ENCODE results near the gene ARHGAP32. TPM values are rescaled to one million over a fixed set of nuclear protein-coding genes. Genes with fewer than 3 reads are reported as not detected.

Gene ARHGAP32
- total RNA-seq, 3 donors from 2014 or later: 44.2 to 95.5 (median 62.0) TPM

DNA sequence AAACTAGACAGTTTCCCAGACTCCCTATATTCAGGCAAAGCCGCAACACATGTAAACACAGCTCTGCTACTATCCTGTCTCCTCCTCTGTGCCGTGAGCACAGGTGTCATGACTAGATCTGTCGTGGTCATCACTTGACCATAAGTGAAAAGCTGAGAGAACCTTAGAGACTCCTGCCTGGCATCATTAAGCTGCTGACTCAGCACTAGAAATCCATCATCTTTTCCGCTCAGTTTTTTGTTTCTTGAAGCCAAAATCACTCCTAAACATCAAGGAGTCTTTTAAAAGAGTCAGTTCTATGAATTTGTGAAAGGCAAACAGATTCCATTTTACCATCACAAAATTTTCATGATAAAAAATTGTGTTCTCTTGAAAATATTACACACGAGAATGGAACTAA is 147.0 kb downstream of the ARHGAP32 start:
- intact Hi-C loops (cut with DNase I, micrococcal nuclease): no loop called here
- ATAC-seq: no peak
- Histone ChIP-seq H3K36me3 (ENCODE audit: low read depth) (no peaks in the 10 kb centered on the region), H3K4me3 (no peak overlapping the region), H3K9me3 (no peaks in the 10 kb centered on the region), H3K4me1 (ENCODE audit: low read depth) (no peaks in the 10 kb centered on the region)
- no peak for DNase-seq
- TF ChIP-seq, protein P1, sequence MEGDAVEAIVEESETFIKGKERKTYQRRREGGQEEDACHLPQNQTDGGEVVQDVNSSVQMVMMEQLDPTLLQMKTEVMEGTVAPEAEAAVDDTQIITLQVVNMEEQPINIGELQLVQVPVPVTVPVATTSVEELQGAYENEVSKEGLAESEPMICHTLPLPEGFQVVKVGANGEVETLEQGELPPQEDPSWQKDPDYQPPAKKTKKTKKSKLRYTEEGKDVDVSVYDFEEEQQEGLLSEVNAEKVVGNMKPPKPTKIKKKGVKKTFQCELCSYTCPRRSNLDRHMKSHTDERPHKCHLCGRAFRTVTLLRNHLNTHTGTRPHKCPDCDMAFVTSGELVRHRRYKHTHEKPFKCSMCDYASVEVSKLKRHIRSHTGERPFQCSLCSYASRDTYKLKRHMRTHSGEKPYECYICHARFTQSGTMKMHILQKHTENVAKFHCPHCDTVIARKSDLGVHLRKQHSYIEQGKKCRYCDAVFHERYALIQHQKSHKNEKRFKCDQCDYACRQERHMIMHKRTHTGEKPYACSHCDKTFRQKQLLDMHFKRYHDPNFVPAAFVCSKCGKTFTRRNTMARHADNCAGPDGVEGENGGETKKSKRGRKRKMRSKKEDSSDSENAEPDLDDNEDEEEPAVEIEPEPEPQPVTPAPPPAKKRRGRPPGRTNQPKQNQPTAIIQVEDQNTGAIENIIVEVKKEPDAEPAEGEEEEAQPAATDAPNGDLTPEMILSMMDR (IDR thresholded peaks at IDR 0.05): no peak

DNA sequence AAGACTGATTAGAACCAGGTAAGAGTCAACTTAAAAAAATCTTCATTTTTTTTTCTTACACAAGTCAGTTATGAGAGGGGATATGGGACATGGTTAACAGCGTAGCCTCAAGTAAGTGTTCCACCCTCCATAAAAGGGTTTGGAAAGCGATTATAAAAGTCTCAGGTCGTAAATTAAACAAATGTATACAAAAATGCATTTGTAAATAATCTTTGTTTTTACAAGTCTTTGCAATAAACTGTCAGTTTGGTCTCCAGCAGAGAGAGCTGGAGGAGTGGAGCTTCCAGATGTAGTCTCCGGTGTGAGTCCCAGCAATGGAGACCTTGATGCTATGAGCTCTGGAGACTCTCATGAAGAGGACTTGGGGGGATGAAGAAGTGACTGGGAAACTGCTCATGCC is 149.6 kb downstream of the ARHGAP32 start:
- H3K4me1 ChIP-seq (ENCODE audit: low read depth): no peaks in the 10 kb centered on the region
- no peak for ATAC-seq
- H3K9me3 ChIP-seq: no peaks in the 10 kb centered on the region
- intact Hi-C loops (cut with DNase I, micrococcal nuclease): no loop called here
- no peaks in the 10 kb centered on the region for H3K36me3 ChIP-seq (ENCODE audit: low read depth)
- DNase-seq: no peak
- no peak overlapping the region for H3K4me3 ChIP-seq
- TF ChIP-seq, protein P1 (IDR thresholded peaks at IDR 0.05): no peak

DNA sequence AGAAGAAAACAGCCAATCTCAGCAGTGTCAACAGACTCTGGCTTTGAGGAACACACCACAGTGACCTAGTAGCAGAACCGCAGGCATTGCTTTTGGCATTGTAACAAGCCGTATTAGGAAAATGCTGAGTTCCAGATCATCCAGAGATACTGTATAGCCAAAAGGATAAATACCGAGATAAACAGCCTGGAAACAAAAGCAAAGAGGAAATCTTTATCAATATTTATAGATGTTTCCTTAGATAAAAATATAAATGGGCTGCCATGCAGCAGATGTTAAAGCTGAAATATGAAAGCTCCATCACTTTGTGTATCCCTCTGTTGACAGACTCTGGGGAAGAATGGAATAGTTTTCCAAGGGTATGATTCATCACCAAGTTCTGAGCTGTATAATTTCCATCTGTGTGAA is 150.5 kb downstream of the ARHGAP32 start:
- intact Hi-C loops (cut with DNase I, micrococcal nuclease): no loop called here
- H3K9me3 ChIP-seq: no peaks in the 10 kb centered on the region
- DNase-seq (no peak), ATAC-seq (no peak)
- TF ChIP-seq, protein P1 (IDR thresholded peaks at IDR 0.05): no peak
- no peaks in the 10 kb centered on the region for H3K36me3 ChIP-seq (ENCODE audit: low read depth)
- no peaks in the 10 kb centered on the region for H3K4me1 ChIP-seq (ENCODE audit: low read depth)
- H3K4me3 ChIP-seq: no peak overlapping the region

DNA sequence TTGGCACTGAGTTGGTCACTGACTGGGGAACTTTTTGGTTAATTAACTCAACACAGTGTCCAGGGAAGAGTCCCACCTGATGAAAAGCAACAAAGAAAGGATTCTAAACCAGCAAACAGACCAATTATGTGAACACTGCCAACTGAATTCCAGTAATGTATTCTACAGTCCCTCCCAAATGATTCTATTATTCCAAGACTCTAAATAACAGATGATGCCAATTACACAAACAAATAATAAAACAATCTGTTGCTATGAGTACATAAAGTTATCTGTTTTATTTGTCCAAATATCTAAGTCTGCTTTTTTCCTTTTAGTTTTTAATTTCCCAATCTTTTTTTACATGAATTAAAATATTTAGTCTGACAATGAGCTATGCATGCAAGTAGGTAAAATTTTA is 151.2 kb downstream of the ARHGAP32 start:
- no peaks in the 10 kb centered on the region for H3K36me3 ChIP-seq (ENCODE audit: low read depth)
- H3K4me3 ChIP-seq: no peak overlapping the region
- ATAC-seq: no peak
- no peak for DNase-seq
- H3K4me1 ChIP-seq (ENCODE audit: low read depth): no peaks in the 10 kb centered on the region
- no peaks in the 10 kb centered on the region for H3K9me3 ChIP-seq
- TF ChIP-seq, protein P1 (IDR thresholded peaks at IDR 0.05): no peak
- intact Hi-C loops (cut with DNase I, micrococcal nuclease): no loop called here

DNA sequence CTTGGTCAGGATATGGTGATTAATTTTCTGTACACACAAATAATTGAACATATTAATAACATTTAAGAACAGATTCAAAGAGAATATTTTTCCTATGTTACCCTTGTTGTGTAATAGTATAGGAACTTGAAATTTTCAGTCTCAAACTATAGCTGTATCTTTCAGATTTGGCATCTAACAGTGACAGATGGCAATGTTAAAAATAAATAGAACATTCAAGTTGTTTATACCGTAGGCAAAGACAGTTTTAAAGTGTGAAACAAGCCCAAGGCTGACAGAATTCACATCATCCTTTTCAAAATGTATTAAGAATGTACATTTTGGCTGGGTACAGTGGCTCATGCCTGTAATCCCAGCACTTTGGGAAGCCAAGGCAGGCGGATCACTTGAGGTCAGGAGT is 156.9 kb downstream of the ARHGAP32 start:
- DNase-seq (no peak), ATAC-seq (no peak)
- intact Hi-C loops (cut with DNase I, micrococcal nuclease): no loop called here
- peaks cover 2% of the 10 kb centered on the region for H3K9me3 ChIP-seq
- TF ChIP-seq, protein P1 (IDR thresholded peaks at IDR 0.05): no peak
- H3K4me3 ChIP-seq: no peak overlapping the region
- H3K4me1 ChIP-seq (ENCODE audit: low read depth): no peaks in the 10 kb centered on the region
- no peaks in the 10 kb centered on the region for H3K36me3 ChIP-seq (ENCODE audit: low read depth)

DNA sequence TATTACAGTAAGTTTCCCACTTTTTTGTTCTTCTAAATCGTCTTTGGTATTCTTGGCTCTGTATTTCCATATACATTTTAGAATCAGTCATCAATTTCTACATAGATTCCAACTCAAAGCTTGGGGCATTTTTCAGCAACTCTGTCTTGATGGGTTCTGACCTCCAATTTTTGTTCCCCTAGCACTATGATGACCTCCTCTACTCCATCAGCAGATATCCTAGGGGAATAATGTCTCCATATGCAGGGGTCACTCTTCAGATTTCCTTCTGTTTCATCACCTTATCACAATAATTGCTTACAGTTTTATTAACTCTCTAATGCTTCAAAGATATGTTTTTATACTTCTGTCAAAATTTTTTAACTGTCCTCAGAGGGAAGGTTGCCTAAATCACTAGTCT is 158.1 kb downstream of the ARHGAP32 start:
- intact Hi-C loops (cut with DNase I, micrococcal nuclease): no loop called here

More for the DNA sequence above, 158.1 kb downstream of the ARHGAP32 start:
- ATAC-seq (no peak), DNase-seq (no peak)
- TF ChIP-seq, protein P1 (IDR thresholded peaks at IDR 0.05): no peak
- Histone ChIP-seq H3K9me3 (peaks cover 2% of the 10 kb centered on the region), H3K4me3 (no peak overlapping the region), H3K4me1 (ENCODE audit: low read depth) (no peaks in the 10 kb centered on the region), H3K36me3 (ENCODE audit: low read depth) (no peaks in the 10 kb centered on the region)
